ENCODE data around the gene PNPLA7.

PNPLA7 gene

DNA sequence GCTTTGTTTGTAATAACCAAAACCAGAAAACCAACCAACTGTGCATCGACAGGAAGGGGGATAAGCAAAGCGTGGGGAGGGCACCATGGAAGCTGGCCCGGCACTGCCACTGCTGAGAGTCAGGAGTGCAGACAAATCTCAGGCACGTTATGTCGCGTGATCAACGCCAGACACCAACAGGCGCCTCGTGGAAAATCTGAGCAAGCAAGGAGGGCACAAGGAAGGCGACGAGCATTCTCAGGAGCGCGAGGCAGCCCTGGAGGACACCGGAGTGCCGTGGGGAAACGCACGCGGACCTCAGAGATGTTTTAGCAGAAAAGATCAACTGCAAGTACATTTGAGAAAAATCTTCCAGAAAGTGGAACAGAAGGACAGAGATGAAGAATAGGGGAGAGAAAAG is 75.9 kb downstream of the PNPLA7 start (continued):
- TF ChIP-seq INSM2 (tag by site-specific recombination; IDR thresholded peaks at IDR 0.05): no peak
- no peak for TF ChIP-seq ZFP69B (tag by site-specific recombination; IDR thresholded peaks at IDR 0.05)
- no peak for TF ChIP-seq FEZF1 (tag by site-specific recombination; IDR thresholded peaks at IDR 0.05)
- TF ChIP-seq GLI4 (tag by site-specific recombination; IDR thresholded peaks at IDR 0.05): no peak
- no peak for TF ChIP-seq WT1 (tag by site-specific recombination; IDR thresholded peaks at IDR 0.05)
- TF ChIP-seq ZNF16 (tag by site-specific recombination; IDR thresholded peaks at IDR 0.05; ENCODE audit: low read depth): no peak

DNA sequence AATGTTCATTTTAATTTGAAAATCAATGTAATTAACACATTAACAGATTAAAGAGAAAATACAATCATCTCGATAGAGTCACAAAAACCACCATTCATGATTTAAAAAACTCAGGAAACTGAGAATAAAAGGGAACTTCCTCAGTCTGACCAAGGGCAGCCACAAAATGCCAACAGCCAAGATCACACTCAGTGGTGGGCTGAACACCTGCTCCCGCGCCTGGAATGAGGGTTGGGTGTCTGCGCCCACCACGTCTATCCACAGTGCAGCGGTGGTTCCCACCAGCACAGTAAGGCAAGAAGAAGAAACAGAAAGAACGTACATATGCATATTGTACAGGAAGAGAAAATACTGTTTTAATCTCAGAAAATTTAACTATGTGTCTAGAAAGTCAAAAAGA is 79.4 kb downstream of the PNPLA7 start:
- Histone ChIP-seq H3K36me3 (ENCODE audit: control insufficient read depth in 2 of 2, insufficient read depth in 1 of 2, low read length in 2 of 2) (no peaks in the 10 kb centered on the region), H3K9me3 (ENCODE audit: control insufficient read depth, insufficient read depth, low read depth, low read length) (no peaks in the 10 kb centered on the region), H3K27ac (ENCODE audit: extremely low read depth, low read depth, low read length) (no peak overlapping the region), H3K4me3 (ENCODE audit: low read depth, low read length) (no peak overlapping the region), H3K4me1 (ENCODE audit: control insufficient read depth, insufficient read depth, low read length) (no peaks in the 10 kb centered on the region)
- ChIA-PET CTCF (interaction anchor here (1.1 to 1.3 kb wide), 3 partner anchors 25 to 184 kb away, joined by 3 read pairs; no protein-coding TSS in a partner anchor), POLR2A (interaction anchor here (0.9 kb wide), 1 partner anchor 12 kb away, joined by 3 read pairs; the partner anchor contains the start of gene NSMF)
- TF ChIP-seq ZNF555 (tag by site-specific recombination; conservative IDR thresholded peaks at IDR 0.05) (no peak), GLI4 (tag by site-specific recombination; IDR thresholded peaks at IDR 0.05) (no peak), ZNF416 (tag by site-specific recombination; IDR thresholded peaks at IDR 0.05) (no peak), ZNF18 (tag by site-specific recombination; IDR thresholded peaks at IDR 0.05) (no peak), ZNF133 (tag by site-specific recombination; IDR thresholded peaks at IDR 0.05) (no peak), ZNF513 (tag by site-specific recombination; IDR thresholded peaks at IDR 0.05) (no peak), ZNF776 (tag by site-specific recombination; IDR thresholded peaks at IDR 0.05; ENCODE audit: borderline replicate concordance) (no peak), WT1 (tag by site-specific recombination; IDR thresholded peaks at IDR 0.05) (no peak), OSR2 (tag by site-specific recombination; IDR thresholded peaks at IDR 0.05) (no peak), ZNF658 (tag by site-specific recombination; IDR thresholded peaks at IDR 0.05) (no peak), ZNF677 (tag by site-specific recombination; IDR thresholded peaks at IDR 0.05) (no peak), SETDB1 (IDR thresholded peaks at IDR 0.05; ENCODE audit: insufficient read length, low read length) (no peak), ZNF341 (tag by site-specific recombination; IDR thresholded peaks at IDR 0.05; ENCODE audit: low read depth) (no peak), SALL2 (tag by site-specific recombination; IDR thresholded peaks at IDR 0.05; ENCODE audit: borderline replicate concordance) (no peak), GLIS1 (tag by site-specific recombination; IDR thresholded peaks at IDR 0.05) (no peak), REST (tag by site-specific recombination; IDR thresholded peaks at IDR 0.05) (no peak)

Data from HEK293 (cell line).